ENCODE data around the gene VPS8.
"Not testable (repeated sequence)": the region's sequence is repeated elsewhere in the genome, so short reads cannot be mapped to it uniquely, and the experiment has no call there.

VPS8 gene

GRCh38 chr3:184927796-184928315, 115.9 kb downstream of the VPS8 start:
- Histone ChIP-seq H3K4me1 (ENCODE audit: control insufficient read depth, insufficient read depth, low read length) (no peaks in the 10 kb centered on the region), H3K27ac (ENCODE audit: low read depth, low read length) (no peak overlapping the region), H3K27me3 (ENCODE audit: control insufficient read depth, insufficient read depth, low read length) (no peaks in the 10 kb centered on the region), H3K4me3 (ENCODE audit: low read depth, low read length) (no peak overlapping the region), H3K36me3 (ENCODE audit: control insufficient read depth, insufficient read depth, low read length) (peaks cover 26% of the 10 kb centered on the region), H3K9me3 (ENCODE audit: control insufficient read depth, insufficient read depth, low read depth, low read length) (no peaks in the 10 kb centered on the region), H3K9ac (ENCODE audit: low read length) (no peak overlapping the region)

DNA sequence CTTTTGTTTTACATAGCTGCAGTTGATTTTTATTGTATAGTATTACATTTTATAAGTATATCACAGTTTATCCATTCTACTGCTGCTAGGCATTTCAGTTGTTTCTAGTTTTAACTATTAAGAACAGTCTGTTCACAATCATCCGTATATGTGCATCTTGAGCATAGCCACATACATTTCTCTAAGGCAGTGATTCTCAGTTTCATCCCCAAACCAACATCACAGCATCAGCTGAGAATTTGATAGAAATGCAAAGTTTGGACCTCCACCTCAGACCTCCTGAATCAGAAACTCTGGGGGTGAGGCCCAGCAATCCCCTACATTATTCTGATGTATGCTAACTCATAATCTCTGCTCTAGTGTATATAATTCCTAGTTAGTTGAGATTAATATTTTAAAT, 120.8 kb downstream of the VPS8 start:
- Histone ChIP-seq H3K9me3 (ENCODE audit: control insufficient read depth, insufficient read depth, low read depth, low read length) (no peaks in the 10 kb centered on the region), H3K4me1 (ENCODE audit: control insufficient read depth, insufficient read depth, low read length) (peaks cover 2% of the 10 kb centered on the region; the same call in 1 of the 2 replicates), H3K27ac (ENCODE audit: low read depth, low read length) (no peak overlapping the region), H3K4me3 (ENCODE audit: low read depth, low read length) (no peak overlapping the region), H3K36me3 (ENCODE audit: control insufficient read depth, insufficient read depth, low read length) (peaks cover 12% of the 10 kb centered on the region), H3K9ac (ENCODE audit: low read length) (no peak overlapping the region), H3K27me3 (ENCODE audit: control insufficient read depth, insufficient read depth, low read length) (no peaks in the 10 kb centered on the region)

DNA sequence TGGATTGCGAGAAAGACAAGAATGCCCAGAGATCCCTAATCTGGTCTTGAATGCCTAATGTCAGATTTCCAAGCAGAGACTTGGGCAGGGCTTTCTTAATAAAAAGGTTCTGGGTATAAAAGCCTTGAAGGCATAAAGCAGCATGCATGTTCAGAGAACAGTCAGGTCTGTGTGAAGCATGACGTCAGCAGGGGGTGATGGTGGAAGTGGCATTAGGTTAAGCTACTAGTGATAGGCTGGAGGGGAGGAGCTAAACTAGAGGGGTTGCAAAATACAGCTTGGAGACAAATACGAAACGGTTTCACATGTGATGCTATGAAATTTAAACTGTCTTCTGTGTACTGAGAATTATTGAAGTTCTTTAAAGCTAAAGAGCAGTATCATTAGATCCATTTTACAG, 125.6 kb downstream of the VPS8 start:
- peaks cover 13% of the 10 kb centered on the region for H3K4me1 ChIP-seq (ENCODE audit: control insufficient read depth, insufficient read depth, low read length)
- H3K4me3 ChIP-seq (ENCODE audit: low read depth, low read length): no peak overlapping the region
- no peaks in the 10 kb centered on the region; the same call in 1 of the 2 replicates for H3K36me3 ChIP-seq (ENCODE audit: control insufficient read depth, insufficient read depth, low read length)
- no peak overlapping the region for H3K27ac ChIP-seq (ENCODE audit: low read depth, low read length)
- H3K9me3 ChIP-seq (ENCODE audit: control insufficient read depth, insufficient read depth, low read depth, low read length): no peaks in the 10 kb centered on the region
- H3K27me3 ChIP-seq (ENCODE audit: control insufficient read depth, insufficient read depth, low read length): no peaks in the 10 kb centered on the region
- no peak overlapping the region for H3K9ac ChIP-seq (ENCODE audit: low read length)

DNA sequence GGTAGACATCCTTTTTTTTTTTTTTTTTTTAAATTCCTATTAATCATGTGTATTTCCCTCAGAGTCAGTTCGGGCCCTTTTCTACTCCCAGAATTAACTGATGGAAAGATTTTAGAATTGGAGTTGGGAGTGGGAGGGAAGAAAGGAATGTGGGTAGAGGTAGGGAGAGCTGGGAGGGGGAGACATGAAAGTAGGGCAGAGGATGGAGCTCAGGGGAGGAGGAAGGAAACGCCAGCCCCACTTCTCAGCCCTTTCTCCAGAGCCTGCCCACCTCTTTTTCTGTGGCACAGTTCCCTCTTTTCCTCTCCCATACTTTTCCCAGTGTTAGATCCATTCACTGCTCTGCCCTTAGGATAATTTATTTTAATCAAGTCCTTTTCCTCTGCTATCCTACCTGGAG, 129.4 kb downstream of the VPS8 start:
- H3K27ac ChIP-seq (ENCODE audit: low read depth, low read length): no peak overlapping the region
- H3K4me1 ChIP-seq (ENCODE audit: control insufficient read depth, insufficient read depth, low read length): peaks cover 13% of the 10 kb centered on the region
- no peaks in the 10 kb centered on the region for H3K27me3 ChIP-seq (ENCODE audit: control insufficient read depth, insufficient read depth, low read length)
- no peak overlapping the region for H3K4me3 ChIP-seq (ENCODE audit: low read depth, low read length)
- no peaks in the 10 kb centered on the region; the same call in 1 of the 2 replicates for H3K36me3 ChIP-seq (ENCODE audit: control insufficient read depth, insufficient read depth, low read length)
- H3K9ac ChIP-seq (ENCODE audit: low read length): no peak overlapping the region
- H3K9me3 ChIP-seq (ENCODE audit: control insufficient read depth, insufficient read depth, low read depth, low read length): no peaks in the 10 kb centered on the region

DNA sequence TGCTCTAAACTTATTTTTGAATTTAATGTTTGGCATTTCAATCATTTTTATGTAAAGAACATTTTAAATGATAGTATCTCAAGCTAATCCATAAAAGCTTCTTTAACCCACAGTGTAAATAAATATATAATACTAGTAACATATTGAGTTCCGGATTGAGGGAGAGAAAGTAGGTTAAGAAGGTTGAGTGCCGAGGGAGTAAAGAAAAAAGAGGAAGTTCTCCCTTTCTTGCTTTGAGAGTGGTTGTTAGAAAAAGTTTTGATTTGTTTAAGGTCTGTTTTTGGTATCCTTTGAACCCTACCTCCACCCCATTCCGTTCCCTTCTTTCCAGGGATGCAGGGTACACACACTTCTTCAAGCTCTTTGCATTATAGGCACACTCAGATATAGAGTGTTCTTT, 130.8 kb downstream of the VPS8 start:
- Histone ChIP-seq H3K9ac (ENCODE audit: low read length) (no peak overlapping the region), H3K4me1 (ENCODE audit: control insufficient read depth, insufficient read depth, low read length) (peaks cover 11% of the 10 kb centered on the region), H3K9me3 (ENCODE audit: control insufficient read depth, insufficient read depth, low read depth, low read length) (no peaks in the 10 kb centered on the region), H3K4me3 (ENCODE audit: low read depth, low read length) (no peak overlapping the region), H3K36me3 (ENCODE audit: control insufficient read depth, insufficient read depth, low read length) (no peaks in the 10 kb centered on the region), H3K27me3 (ENCODE audit: control insufficient read depth, insufficient read depth, low read length) (no peaks in the 10 kb centered on the region), H3K27ac (ENCODE audit: low read depth, low read length) (no peak overlapping the region)

DNA sequence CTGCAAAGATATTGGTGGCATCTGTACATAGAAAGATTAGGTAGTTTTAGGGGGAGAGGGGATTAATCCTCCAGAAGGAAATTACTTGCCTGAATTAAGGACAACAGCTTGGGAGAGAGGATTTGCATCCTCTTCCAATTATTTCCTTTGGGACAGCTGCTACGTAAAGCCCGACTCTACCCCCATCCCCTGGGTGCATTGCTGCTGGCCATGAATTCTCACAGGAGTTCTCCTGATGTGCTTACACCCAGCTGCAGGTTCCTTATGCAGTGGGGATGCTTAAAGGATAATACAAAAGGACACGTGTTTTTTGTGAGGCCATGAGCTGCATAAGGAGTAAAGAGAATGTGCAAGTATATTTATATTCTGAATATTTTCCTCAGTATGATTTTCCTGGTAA, 132.3 kb downstream of the VPS8 start:
- H3K27ac ChIP-seq (ENCODE audit: low read depth, low read length): no peak overlapping the region
- peaks cover 6% of the 10 kb centered on the region; the same call in 1 of the 2 replicates for H3K4me1 ChIP-seq (ENCODE audit: control insufficient read depth, insufficient read depth, low read length)
- no peak overlapping the region for H3K9ac ChIP-seq (ENCODE audit: low read length)
- H3K4me3 ChIP-seq (ENCODE audit: low read depth, low read length): no peak overlapping the region
- H3K27me3 ChIP-seq (ENCODE audit: control insufficient read depth, insufficient read depth, low read length): no peaks in the 10 kb centered on the region
- no peaks in the 10 kb centered on the region for H3K36me3 ChIP-seq (ENCODE audit: control insufficient read depth, insufficient read depth, low read length)
- no peaks in the 10 kb centered on the region for H3K9me3 ChIP-seq (ENCODE audit: control insufficient read depth, insufficient read depth, low read depth, low read length)

- no peak overlapping the region for H3K9ac ChIP-seq (ENCODE audit: low read length)
- H3K9me3 ChIP-seq (ENCODE audit: control insufficient read depth, insufficient read depth, low read depth, low read length): no peaks in the 10 kb centered on the region
- no peaks in the 10 kb centered on the region for H3K27me3 ChIP-seq (ENCODE audit: control insufficient read depth, insufficient read depth, low read length)
- H3K4me1 ChIP-seq (ENCODE audit: control insufficient read depth, insufficient read depth, low read length): peaks cover 13% of the 10 kb centered on the region; the same call in 1 of the 2 replicates
- H3K36me3 ChIP-seq (ENCODE audit: control insufficient read depth, insufficient read depth, low read length): no peaks in the 10 kb centered on the region
- H3K4me3 ChIP-seq (ENCODE audit: low read depth, low read length): no peak overlapping the region
- H3K27ac ChIP-seq (ENCODE audit: low read depth, low read length): no peak overlapping the region
Observed at GRCh38 chr3:184945886-184946625, 134.1 kb downstream of the VPS8 start.

- Histone ChIP-seq H3K9ac (ENCODE audit: low read length) (no peak overlapping the region), H3K4me3 (ENCODE audit: low read depth, low read length) (no peak overlapping the region), H3K27ac (ENCODE audit: low read depth, low read length) (no peak overlapping the region), H3K36me3 (ENCODE audit: control insufficient read depth, insufficient read depth, low read length) (no peaks in the 10 kb centered on the region), H3K4me1 (ENCODE audit: control insufficient read depth, insufficient read depth, low read length) (0 out of 2 replicates have a peak, but pooled peaks cover 7% of the 10 kb centered on the region), H3K9me3 (ENCODE audit: control insufficient read depth, insufficient read depth, low read depth, low read length) (no peaks in the 10 kb centered on the region), H3K27me3 (ENCODE audit: control insufficient read depth, insufficient read depth, low read length) (no peaks in the 10 kb centered on the region)
Observed at GRCh38 chr3:184946917-184947316, 135.0 kb downstream of the VPS8 start.

DNA sequence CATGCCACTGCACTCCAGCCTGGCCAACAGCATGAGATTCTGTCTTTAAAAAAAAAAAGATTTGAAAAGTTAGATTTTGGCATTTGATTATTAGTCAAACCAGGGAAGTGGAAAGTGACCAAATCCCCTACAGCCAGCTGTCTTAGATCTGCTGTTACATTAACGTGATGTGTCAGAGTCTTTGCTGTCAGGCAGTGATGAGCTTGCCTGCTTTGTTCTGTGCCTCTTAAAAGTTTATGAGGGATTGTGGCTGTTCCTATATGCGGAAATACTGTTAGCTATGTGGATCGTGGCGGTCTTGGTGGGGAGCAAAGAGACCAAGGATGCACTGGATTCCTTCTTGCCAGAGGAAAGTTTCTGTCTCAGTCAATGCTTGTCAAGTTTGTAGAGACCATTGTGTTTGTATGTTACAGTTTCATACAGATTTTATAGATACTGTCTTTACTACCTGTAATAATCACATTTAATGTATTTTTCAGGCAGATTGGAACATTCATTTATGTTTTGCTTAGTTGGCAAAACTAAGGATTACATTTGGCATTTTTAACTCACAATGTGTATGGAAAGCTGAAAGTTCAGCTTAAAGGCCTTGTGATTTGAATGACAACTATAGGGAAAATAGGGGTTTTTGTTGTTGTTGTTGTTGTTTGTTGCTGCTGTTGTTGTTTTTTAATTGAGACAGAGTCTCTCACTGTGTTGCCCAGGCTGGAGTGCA, 137.4 kb downstream of the VPS8 start:
- Histone ChIP-seq H3K9ac (ENCODE audit: low read length) (no peak overlapping the region), H3K4me1 (ENCODE audit: control insufficient read depth, insufficient read depth, low read length) (peaks cover 27% of the 10 kb centered on the region), H3K27me3 (ENCODE audit: control insufficient read depth, insufficient read depth, low read length) (no peaks in the 10 kb centered on the region), H3K9me3 (ENCODE audit: control insufficient read depth, insufficient read depth, low read depth, low read length) (no peaks in the 10 kb centered on the region), H3K36me3 (ENCODE audit: control insufficient read depth, insufficient read depth, low read length) (no peaks in the 10 kb centered on the region), H3K27ac (ENCODE audit: low read depth, low read length) (no peak overlapping the region), H3K4me3 (ENCODE audit: low read depth, low read length) (no peak overlapping the region)

- not testable (repeated sequence) for H3K36me3 ChIP-seq (ENCODE audit: control insufficient read depth, insufficient read depth, low read length); H3K27me3 ChIP-seq (ENCODE audit: control insufficient read depth, insufficient read depth, low read length); H3K9me3 ChIP-seq (ENCODE audit: control insufficient read depth, insufficient read depth, low read depth, low read length); H3K4me3 ChIP-seq (ENCODE audit: low read depth, low read length); H3K27ac ChIP-seq (ENCODE audit: low read depth, low read length); H3K9ac ChIP-seq (ENCODE audit: low read length)
- H3K4me1 ChIP-seq (ENCODE audit: control insufficient read depth, insufficient read depth, low read length): peaks cover 27% of the 10 kb centered on the region
Observed at GRCh38 chr3:184950816-184951215, 138.8 kb downstream of the VPS8 start.

DNA sequence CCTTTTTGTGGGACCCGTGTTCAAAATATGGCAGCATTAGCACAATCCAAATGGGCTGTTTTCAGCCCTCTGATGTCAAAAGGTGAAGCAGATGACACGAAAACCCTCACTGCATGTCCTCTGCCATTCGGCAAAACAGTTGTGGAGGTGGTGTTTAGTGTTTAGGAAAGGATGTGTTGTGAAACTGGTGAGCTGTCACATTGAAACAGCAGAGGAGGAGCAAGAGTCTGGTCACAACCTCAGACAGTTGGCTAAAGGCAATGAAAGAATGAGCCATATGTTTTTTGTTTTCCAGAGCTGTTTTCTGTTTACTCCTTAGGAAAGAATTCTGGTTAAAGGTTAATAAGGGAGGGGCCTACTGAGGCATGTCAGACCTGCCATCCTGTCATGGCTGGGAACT, 140.7 kb downstream of the VPS8 start:
- no peak overlapping the region for H3K27ac ChIP-seq (ENCODE audit: low read depth, low read length)
- H3K4me1 ChIP-seq (ENCODE audit: control insufficient read depth, insufficient read depth, low read length): peaks cover 27% of the 10 kb centered on the region
- H3K9me3 ChIP-seq (ENCODE audit: control insufficient read depth, insufficient read depth, low read depth, low read length): no peaks in the 10 kb centered on the region
- H3K4me3 ChIP-seq (ENCODE audit: low read depth, low read length): no peak overlapping the region
- H3K27me3 ChIP-seq (ENCODE audit: control insufficient read depth, insufficient read depth, low read length): no peaks in the 10 kb centered on the region
- H3K9ac ChIP-seq (ENCODE audit: low read length): no peak overlapping the region
- no peaks in the 10 kb centered on the region; the same call in 1 of the 2 replicates for H3K36me3 ChIP-seq (ENCODE audit: control insufficient read depth, insufficient read depth, low read length)

All from HUES6 (cell line).